ENCODE data around the gene LRP4. TPM values are rescaled to one million over a fixed set of nuclear protein-coding genes. Genes with fewer than 3 reads are reported as not detected.

The LRP4 gene
- total RNA-seq, 1 experiment from 2014 or later: 1.7 TPM

- DNase-seq (ENCODE audit: low read depth): no peak
These were observed 23.8 kb downstream of the LRP4 start for GRCh38 chr11:46894506-46894905.

DNA sequence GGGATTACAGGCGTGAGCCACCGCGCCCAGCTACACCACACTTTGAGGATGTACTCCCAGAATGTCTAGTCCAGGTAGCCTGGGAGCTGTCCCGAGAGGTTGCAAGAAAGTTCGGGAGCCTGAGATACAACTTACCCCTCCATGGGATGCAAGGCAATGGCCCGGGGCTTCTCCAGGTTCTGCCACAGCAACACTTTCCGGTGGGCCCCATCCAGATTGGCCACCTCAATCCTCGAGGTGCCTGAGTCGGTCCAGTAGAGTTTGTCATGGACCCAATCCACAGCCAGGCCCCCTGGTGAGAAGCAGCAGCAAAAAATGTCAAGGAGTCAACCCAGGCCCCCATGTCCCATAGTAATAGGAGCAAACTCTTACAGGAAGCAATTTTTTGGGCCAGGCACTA, 25.5 kb downstream of the LRP4 start:
- DNase-seq (ENCODE audit: low read depth): no peak

DNA sequence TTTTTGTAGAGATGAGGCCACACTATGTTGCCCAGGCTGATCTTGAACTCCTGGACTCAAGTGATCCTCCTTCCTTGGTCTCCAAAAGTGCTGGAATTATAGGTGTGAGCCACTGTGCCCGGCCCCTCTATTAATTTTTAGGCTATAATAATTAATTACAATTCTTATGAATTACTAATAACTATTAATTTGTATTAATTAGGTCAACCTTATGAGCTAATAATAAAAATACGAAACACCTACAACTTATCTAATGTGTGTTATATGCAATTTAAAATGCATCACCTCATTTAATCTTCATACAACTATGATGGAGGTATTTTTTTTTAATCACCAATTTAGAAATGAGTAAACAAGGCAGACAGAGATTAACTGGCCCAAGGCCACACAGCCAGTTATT, 26.2 kb downstream of the LRP4 start:
- DNase-seq (ENCODE audit: low read depth): no peak

DNA sequence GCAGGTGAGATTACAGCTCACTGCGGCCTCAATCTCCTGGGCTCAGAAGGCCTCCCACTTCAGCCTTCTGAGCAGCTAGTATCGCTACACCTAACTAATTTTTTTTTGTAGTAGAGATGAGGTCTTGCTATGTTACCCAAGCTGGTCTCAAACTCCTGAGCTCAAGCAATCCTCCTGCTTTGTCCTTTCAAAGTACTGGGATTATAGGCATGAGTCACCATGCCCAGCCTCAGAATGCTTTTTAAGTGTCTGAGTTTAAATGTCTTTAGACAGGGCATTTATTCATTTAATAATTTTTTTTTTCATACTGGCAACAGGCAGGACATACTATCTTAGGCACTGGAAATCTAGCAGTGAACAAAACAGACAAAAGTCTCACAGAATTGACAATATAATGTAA, 27.7 kb downstream of the LRP4 start:
- DNase-seq (ENCODE audit: low read depth): no peak

- peak; percentile 61 for DNase-seq (ENCODE audit: low read depth)
These were observed 28.5 kb downstream of the LRP4 start for GRCh38 chr11:46889689-46890475.

GRCh38 chr11:46889251-46889650, 29.1 kb downstream of the LRP4 start:
- DNase-seq (ENCODE audit: low read depth): no peak

DNA sequence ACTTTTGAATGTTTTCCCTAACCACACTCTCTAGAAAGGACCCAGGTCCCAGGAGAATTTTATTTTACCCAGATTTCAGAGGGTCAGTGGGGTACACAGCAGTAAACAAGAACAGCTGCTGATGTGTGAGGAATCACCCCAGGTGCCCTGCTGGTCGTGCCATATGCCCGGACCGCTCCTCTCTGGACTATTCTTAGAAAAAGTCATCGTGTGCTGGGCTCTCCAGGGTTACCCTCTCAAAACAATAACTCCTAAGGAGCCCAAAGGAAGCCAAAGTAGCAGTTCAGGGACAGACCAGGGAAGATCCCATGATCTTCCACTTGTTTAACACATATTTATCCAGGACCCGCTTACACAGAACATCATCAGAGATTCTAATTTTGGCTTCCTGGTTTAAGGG, 29.7 kb downstream of the LRP4 start:
- no peak for DNase-seq (ENCODE audit: low read depth)

- DNase-seq (ENCODE audit: low read depth): no peak
These were observed 32.1 kb downstream of the LRP4 start for GRCh38 chr11:46886211-46886610.

GRCh38 chr11:46879056-46879585, 39.2 kb downstream of the LRP4 start:
- DNase-seq (ENCODE audit: low read depth): no peak

GRCh38 chr11:46877580-46877979, 40.8 kb downstream of the LRP4 start:
- no peak for DNase-seq (ENCODE audit: low read depth)

- no peak for DNase-seq (ENCODE audit: low read depth)
These were observed 41.9 kb downstream of the LRP4 start for GRCh38 chr11:46876471-46876870.

DNA sequence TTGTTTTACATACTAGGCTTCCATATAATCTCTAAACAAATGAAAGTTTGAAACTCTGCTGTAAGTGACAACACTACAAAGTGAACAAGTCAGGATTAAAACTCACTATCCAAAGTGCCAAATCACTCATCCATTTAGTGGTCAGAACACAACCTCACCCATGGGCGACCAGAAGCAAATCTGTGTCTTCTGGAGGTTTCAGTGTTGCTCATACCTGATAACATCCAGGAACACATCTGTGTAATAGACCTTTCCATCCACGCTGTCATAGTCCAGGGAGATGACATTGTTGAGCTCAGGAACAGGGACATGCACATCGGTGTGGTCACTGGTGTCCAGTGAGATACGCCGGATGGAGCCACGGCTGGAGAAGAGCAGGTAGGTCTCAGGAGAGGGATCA, 43.8 kb downstream of the LRP4 start:
- DNase-seq (ENCODE audit: low read depth): no peak

DNA sequence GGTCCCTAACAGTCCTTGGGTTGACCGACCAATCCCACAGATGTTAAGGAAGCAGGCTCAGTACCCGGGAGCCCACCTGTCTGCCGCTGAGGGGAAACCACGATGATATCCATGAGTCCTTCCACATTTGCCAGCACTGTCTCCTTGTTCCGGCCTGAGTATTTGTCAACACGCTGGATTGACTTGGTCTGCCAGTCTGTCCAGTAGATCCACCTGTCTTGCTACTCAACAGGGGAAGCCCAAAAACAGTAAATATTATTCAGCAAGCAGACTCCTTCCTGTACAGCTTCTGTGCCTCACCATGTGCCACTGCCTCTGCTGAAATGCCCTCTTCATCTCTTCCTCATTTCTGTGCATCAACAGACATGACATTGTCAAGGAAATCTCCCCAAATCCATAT, 49.4 kb downstream of the LRP4 start:
- DNase-seq (ENCODE audit: low read depth): no peak

- DNase-seq (ENCODE audit: low read depth): no peak
These were observed 53.0 kb downstream of the LRP4 start for GRCh38 chr11:46865340-46865739.

DNA sequence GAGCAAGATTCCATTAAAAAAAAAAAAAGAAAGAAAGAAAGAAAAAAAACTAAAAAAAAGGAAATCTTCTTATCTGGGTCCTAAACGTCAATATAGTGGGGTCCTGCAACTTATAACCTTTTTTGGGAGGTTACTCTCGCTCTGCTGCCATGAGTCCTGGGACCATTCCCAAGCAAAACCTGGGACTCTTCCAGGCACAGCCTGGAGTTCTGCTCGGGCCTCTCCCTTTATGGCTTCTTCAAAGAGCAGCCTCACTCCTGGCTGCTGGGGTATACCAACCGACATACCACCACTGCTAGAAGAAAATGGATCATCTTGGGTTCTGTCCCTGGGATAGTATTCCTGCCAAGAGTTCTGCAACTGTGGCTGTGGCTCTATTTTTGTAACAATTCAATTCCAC, 58.1 kb downstream of the LRP4 start:
- no peak for DNase-seq (ENCODE audit: low read depth)

GRCh38 chr11:46858920-46859546, 59.3 kb downstream of the LRP4 start:
- DNase-seq (ENCODE audit: low read depth): no peak

GRCh38 chr11:46857666-46858065, 60.7 kb downstream of the LRP4 start:
- no peak for DNase-seq (ENCODE audit: low read depth)

GRCh38 chr11:46856605-46857343, 61.6 kb downstream of the LRP4 start:
- no peak for DNase-seq (ENCODE audit: low read depth)

GRCh38 chr11:46855863-46856262, 62.5 kb downstream of the LRP4 start:
- no peak for DNase-seq (ENCODE audit: low read depth)

DNA sequence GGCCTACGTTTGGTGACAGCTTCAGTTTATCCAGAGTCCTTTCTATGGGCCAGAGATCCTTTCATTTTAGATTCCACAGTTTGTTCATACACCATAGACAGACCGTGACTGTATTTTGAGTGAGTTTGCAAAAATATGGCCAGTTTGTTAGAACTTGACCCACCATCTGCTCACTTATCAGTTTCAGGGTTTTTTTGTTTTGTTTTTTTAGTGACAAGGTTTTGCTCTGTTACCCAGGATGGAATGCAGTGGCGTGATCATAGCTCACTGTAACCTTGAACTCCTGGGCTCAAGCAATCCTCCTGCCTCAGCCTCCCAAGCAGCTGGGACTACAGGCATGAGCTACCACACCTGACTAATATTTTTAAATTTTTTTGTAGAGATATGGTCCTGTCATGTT, 63.2 kb downstream of the LRP4 start:
- no peak for DNase-seq (ENCODE audit: low read depth)

DNA sequence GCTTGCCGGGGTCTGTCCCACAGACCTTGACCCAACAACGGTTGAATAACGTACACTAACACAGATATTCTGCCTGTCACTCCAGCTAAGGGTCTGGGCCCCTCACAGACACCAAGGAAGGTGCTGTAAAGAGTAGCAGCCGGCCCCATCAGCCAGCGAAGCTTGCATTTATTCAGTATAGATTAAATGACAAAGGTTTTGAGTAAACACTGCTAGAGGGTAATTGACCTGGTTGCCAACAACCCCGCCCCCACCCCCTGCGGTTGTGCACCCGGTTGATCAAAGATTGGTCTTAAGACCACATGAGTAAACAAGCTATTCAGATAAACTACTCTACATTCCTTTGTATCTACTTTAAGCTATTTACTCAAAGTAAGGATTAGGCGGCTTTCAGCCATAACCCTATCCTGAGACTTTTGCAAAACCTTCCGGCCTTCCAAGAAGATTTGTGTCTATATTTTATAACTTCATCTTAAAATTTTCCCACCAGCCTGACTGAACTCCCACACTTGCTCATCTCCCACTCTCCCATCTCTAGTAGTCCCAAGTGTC, 67.4 kb downstream of the LRP4 start:
- DNase-seq (ENCODE audit: low read depth): no peak

GRCh38 chr11:46849631-46850030, 68.7 kb downstream of the LRP4 start:
- no peak for DNase-seq (ENCODE audit: low read depth)

DNA sequence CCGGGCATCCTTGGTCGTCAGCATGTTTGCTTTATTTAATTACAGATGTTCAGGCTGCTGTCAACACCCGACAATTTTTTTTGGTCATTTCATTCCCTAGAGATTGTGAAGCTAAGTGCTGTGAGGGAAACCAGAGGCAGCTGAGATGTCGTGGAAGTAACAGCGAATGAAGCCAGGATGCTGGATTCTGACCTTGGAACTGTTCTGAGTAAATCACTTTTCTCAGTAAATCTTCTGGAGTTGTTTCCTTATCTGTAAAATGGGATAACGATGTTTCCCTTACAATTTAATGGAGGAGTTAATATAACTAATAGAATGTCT, 71.9 kb downstream of the LRP4 start:
- DNase-seq (ENCODE audit: low read depth): no peak

All from Daoy (cell line).